NCI-H510A (cell line): ENCODE results near the gene KCNG1.

Source experiments
- DNase-seq: peaks from one replicate; lab custom pipeline; 2025; lab: John Stamatoyannopoulos, UW

Gene KCNG1

DNA sequence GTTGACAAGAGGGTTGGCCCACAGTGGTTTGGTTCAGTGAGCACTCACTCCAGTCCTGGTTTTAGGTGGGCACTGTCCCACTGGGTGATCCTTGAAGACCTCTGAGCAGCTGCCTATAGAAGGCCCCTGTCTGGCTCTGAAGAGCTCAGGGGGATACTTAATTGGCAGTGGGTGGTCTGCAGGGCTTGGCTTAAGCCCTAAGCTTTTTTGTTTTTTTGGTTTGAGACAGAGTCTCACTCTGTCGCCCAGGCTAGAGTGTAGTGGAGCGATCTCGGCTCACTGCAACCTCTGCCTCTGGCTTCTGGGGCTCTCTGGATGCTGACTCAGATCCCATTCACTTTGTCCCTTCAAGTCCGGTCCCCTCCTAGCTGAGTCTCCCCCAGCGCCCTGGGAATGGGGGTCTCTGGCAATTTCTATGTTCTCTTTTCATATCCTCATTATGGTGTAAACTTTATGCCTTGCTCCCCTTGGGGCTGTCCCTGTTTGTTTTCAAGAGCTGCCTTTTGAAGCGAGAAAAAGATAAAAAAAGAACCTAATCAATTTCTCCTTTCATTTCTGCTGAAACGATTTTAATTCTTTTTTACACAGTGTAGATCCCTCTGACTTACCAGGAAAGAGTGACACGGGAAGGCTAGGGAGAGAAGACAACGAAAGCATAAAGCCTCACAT lies 12.2 kb upstream of the KCNG1 start:
- DNase-seq = no peak

DNA sequence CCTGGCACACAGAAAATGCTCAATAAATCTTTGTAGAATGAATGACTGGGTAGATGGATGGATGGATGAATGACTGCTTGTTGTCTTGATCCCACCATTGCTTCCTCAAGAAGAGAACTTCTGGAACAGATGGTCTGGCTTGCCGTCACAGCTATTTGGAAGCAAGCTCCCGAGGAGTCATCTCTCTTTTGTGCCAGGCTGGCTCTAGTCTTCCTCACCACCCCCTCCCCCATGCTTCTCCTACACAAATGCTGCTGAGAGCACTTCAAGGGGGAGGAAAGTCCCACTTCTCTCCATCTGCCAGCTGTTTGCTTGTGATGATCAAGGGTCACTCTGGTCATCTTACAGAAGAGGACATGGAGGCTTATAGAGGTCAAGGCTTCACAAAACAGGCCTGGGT lies 11.6 kb upstream of the KCNG1 start:
- DNase-seq = no peak

DNA sequence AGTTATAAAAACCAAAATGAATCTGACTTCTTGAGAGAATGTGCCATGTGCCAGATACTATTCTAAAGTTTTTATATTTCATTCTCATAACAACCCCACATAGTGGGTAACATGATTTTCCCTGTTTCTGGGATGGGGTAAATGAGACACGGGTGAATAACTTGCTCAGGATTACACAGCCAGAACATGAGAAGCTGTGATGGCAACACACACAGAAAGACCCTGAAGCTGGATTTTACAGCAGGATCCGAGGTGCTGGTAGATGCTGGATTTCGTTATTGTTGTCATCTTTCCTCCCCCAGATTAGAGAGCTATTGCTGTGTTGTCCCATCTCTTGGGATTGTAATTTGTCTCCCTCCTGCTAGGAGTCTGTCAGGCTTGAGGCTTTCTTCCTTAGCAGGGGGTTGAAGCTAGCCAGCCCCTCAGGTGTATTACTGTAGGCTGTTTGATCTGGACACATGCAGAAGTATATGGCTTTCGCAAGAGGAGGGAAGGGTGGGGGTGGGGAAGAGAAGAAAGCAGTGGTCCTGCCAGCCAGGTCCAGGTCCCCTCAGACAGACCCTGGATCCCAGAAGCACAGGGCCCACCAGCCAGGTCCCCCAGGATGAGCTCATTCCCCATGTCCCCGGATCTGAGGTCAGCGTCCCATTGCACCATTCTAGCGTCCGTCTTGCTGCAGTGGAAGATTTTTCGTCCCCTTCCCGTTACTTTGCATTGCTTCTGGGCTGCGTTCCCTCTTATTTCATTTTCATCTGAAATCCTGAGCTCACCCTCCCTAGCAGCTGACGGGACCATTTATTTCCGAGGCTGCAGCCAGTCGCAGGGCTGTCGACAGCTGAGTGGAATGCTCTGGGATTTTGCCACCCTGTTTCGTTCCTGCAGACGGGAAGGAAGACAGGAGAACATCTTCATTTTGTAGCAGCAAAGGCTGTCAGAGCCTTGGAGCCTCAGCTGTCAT lies 7.3 kb upstream of the KCNG1 start:
- DNase-seq = no peak

DNA sequence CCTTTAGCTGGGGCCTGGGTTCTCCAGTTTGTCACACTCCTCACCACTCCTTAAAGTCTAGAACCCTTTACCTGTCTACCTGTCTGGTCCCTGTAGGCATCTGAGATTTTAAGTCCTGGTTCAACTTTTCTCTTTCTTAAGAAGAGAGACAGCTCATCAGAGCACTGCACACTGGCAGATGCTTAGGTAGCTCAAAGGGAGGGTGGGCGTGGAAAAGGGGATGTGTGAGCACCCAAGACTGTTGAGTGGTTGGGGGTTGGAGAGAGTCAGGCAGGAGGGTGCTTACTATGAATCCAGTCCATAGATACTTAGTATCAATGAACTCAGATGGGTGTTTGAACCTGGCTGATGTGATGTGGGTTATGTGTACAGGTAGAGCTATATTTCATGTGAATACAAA lies 6.6 kb upstream of the KCNG1 start:
- DNase-seq = no peak

DNA sequence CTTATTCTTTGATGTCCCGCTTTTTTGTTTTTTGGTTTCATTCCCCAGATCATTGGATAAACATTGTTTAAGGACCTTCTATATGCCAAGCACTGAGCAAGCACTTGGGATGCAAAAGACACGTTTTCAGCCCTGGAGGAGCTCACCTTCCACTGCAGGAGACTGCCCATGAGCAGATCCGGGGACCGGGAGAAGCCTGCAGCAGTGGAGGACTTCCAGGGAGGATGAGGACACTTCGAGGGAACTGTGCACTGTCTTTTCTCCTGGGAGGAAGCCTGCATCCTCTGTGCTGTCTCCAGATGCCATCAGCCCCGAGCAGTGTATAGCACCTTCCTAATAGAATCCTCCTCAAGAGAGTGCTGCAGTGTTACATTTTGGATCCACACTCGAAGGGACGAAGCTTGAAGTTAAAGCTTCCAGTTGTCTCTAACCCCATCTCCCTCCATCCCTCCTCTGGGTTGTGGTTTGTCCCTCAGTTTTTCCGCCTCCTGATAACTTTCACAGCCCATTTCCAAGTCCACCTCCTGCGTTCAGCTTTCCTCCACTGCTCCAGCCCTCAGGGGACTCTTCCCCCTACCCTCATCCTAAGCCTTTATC lies 5.8 kb upstream of the KCNG1 start:
- DNase-seq = no peak

DNA sequence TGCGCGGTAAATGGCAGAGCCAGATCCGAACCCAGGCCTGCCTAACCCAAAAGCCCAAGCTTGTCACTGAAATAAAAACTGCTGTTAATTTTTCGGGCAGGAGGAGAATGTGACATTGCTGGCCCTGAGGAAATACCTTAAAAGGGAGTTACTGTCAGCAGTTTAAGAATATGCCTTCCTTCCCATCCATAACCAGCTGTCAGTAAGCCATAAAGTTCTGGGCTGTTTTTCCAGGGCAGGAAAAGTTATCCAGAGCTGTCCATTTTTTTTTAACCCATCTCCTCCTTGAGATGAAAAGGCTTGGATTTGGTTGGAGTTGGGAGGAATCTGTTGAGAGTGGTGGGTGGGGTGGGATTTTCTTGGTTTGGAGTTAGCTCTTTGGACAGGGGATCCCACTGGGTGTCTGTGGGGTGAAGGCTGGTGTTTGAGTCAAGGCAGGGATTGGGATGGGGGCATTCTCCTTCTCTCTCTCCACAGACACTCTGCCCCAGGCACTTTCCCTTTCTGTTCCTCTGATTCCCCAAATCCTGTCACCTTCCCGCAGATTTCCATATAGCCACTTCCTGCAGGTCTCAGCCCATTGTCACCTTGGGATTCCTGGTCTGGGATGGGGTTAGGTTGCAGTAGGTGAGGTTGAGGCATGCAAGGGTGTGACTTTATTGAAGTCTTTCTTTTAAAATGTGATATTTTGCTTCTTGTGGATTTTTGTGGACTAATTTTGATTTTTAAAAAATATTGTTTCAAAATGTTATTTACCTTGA lies 4.3 kb upstream of the KCNG1 start:
- no peak for DNase-seq

DNA sequence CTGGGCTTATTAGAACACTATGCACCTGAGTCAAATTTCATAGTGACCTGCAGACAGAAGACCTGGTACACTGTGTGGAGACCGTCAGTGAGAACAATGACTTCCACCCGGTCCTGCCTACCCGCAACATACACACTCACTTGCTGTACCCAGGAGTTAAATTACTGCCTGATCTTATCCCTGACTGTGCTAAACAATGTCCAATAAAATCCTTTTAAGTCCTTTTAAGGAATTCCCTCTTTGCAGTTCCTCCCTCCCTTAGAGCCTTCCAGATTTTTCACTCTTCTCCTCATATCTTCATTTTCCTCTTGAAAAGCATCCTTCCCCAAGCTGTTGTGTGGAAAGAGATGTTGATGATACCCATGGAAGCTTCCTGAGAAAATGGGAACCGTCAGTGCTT lies 3.4 kb upstream of the KCNG1 start:
- DNase-seq = no peak

DNA sequence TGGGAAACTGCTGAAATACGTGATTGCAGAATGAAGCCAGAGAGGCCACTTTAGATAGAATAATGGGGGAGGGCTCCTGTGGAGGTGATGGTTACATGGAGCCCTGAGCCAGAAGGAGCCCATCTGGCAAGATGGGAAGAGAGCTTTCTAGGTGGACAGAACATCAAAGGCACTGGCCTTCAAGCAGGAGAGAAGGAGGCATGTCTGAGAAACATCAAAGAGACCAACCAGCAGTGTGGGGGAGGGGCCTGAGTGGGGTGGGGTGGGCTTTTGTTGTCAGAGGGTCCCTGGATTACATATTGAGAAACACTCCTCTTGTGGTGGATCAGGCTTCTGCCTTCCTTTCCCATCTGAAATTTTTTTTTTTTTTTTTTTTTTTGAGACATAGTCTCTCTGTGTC lies 1.9 kb upstream of the KCNG1 start:
- no peak for DNase-seq

DNA sequence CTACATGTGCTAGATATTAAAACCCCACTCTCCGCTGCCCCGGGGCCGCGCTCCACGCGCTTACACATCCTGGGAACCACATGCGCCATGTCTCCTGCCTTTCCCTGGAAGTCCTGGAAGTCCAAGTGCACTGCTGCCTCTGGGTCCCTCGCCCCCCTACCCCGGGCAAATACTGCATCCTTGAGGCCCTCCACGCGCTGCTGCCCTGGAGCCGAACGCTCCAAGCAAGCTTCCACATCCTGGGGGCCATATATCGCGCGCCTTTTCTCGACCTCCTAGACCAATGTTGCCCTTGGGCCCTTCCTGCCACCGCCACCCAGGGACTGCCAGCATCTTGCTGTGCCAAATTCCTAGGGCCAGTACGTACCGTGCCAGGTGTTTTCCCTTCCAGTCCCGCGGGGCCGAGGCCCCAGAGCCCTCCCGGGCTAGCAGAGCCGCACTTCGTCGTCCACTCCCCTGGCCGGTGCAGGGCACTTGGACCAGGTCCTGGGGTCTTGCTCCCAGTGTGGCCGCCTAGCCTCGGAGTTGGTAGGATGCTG lies 779 bp upstream of the KCNG1 start:
- DNase-seq = no peak

DNA sequence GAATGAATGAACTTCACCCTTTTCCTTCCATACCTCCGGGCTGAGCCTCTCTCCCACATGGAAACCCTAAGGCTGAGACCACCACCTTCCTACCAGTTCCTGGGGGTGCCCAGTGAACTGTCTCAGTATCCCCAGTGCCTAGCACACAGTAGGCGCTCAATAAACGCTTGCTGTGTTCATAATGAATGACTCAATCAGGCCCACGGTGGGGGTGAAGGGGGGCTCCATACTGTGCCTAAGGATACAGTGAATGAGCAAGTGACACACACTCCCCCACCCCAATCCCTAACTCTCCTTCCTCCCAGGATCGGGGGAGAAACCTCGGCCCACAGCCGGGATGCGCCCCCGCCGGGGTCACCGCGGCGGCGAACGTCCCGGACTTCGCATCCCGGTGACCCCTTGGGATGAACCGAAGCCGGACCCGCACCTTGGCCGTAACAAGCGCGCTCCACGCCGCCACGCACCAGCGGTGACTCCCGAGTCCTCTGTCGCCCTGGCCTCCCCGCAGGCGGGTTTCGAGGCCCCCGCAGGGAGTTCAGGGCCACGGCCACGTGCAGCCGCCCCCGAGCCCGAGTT lies 592 bp downstream of the KCNG1 start:
- DNase-seq = no peak

DNA sequence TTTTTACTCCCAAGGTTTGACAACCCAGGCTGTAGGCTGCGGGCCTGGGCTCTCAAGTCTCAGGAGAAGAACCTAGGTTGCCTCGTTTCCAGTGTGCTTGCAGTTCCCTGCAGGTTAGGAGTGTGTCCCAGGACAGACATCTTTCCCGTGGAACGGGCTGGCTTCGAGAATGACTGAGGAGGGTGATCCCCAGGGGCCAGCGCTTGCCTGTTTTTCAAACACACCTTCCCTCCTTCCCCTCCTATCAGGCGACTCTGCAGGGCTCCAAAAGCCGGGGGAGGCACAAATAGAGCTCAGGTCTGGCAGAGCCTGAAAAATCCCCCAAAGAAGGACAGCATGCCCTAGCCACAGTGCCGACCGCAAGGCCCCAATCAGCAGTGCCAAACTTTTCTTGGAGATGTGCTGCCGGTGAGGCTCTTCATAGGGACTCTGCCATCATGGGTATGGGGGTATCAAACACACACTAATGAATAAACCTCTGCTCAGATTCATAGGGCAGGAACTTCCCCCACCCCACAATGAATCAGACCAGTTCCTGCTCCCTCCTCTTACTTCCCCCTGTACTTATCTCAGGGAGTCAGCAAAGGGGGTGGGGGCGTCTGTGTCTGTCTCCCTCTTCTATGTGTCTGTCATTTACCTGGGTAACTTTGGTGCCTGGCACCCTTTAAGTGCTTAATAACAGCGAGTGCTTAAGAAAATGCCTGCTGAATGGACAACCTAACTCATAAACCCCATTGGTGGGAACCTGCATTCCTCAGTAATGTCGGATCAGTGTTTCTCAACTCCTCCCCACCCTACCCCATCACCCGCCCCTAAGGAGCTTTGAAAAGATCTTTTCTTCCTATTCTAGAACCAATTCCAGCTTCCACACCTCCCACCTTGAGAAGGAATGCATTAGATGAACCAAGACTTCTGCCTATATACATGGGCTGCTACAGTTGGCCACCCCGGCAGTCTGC lies 1.6 kb downstream of the KCNG1 start:
- no peak for DNase-seq

DNA sequence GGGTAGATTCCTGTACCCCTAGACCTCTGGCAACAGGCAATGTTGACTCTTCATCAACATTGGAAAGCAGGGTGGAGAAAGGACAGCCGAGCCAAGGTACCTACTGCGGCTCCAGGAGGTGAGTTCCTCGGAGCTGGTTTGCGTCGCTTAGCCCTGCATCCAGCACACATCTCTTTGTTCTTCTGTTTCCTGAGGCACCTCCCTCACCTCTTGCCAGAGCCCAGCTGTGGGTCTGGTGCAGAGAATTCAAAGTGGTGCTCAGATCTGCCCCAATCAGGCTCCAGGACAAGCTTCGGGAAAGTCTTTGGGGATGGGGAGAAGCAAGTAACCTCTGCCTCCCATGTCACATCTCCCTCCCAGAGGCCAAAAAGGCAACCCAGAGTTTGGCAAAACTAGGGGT lies 2.2 kb downstream of the KCNG1 start:
- no peak for DNase-seq

DNA sequence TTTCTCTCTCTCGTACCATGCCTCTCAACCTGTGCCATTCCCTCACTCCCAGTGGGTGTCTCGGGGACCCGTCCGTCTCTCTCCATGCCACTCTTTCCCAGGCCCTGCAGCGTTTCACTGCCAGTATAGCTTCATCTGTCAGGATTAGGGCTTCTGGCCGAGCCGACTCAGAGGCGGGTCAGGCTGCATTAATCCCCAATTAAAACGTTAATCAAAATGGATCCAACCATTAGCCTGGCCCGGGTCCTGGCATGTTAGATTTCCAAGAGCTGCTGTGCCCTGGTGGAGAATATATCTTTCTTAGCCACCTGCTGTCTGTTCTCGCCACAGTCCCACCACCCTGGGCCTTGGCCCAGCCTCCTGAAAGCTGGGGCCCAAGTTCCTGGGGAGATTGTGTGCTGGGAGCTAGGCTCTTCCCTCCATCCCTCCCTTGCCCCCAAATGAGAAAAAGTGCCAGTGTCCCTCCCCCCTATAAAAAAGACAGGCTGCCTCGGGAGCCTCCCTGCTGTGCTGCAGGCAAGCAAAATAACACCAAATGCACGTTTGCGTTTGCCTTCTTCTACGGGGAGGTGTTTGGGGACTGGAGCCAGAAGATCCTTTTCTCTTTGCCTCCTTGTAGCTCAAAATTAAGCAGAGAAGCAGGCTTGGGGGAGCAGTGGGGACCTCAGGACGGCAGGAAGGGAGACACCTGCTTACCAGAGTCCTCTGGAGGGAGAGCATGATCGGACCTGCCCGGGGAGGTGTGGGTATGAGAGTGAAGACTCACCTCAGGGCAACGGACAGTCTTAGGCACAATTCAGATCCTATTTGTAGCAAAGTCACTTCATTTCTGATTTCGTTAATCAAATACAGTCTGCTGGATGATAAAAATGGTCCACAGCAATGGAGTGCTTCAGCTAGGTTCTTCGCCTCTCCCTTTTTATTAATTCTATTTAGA lies 3.0 kb downstream of the KCNG1 start:
- DNase-seq = no peak

DNA sequence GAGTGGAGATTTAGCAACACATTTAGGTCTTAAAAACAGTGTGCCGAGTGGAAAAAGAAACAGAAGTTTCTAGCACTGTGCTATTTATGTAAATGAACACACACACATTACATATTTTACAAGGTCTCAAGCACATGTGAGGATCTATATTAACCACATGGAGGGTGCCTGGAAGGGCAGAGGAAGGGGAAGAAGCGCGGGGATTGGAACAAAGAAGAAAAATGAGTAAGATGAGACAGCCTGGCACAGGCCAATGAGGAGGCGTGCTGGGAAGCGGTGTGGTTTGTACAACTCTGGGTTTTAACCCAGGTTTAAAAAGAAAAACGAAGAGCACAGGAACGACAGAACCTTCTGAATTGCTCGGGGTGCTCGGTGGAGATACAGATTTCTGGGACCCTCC lies 5.7 kb downstream of the KCNG1 start:
- DNase-seq = no peak

DNA sequence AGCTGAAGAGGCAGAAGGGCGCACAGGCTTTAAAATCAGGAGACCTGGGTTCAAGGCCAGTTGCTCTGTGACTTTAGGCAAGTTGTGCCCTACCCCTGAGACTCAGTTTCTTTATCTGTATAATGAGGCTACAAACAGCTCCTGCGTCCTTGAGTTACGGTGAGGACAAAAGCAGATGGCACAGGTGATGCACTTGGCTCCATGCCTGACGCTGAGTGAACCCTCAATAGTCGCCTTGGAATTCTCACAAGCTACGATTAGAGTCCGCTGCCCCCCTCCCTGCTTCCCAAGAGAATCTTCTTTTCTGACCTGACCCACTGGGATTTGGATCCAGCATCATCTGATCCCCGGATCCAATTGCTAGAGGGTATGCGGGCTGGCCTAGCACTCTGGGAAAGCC lies 6.4 kb downstream of the KCNG1 start:
- DNase-seq = no peak

DNA sequence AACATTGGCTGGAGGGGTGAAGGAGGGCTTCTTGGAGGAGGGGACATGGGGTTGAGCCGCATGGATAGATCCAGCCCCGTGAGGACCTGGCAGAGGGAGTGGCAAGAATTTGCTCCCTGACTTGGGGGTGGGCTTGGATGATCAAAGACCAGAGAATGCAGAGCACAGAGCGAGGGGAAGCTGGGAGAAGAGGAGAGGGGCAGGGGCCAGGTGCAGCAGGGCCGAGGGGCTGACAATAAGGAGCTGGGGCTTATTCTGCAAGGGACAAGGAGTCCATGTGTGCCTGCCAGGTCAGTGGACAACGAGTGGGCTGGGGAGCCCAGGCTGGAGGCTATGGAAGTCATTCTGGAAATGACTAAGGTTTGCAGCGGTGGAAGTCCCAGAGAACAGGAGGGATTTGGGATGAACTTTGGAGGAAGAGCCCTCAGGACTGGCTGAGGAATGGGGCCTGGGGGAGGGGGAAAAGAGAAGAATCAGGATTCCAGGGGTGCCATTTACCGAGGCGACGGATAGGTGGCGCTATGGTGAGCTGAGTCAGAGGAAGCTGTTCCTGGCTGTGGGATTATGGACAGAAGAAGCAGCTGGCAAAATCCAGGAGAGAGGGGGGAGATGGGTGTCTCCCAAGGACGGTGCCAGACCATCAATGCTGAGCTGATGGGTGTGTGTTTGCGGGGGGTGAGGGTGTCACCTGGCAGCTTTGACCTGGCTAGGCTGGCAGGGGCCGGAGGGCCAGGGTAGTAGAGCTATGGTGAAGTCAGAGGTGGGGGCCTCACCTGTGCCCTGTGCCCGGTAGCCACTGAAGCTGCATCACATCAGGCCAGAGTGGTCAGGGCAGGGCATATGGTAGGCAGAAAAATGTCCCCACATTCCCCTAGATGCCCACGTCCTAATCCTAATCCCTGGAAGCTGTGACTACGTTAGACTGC lies 7.8 kb downstream of the KCNG1 start:
- no peak for DNase-seq

DNA sequence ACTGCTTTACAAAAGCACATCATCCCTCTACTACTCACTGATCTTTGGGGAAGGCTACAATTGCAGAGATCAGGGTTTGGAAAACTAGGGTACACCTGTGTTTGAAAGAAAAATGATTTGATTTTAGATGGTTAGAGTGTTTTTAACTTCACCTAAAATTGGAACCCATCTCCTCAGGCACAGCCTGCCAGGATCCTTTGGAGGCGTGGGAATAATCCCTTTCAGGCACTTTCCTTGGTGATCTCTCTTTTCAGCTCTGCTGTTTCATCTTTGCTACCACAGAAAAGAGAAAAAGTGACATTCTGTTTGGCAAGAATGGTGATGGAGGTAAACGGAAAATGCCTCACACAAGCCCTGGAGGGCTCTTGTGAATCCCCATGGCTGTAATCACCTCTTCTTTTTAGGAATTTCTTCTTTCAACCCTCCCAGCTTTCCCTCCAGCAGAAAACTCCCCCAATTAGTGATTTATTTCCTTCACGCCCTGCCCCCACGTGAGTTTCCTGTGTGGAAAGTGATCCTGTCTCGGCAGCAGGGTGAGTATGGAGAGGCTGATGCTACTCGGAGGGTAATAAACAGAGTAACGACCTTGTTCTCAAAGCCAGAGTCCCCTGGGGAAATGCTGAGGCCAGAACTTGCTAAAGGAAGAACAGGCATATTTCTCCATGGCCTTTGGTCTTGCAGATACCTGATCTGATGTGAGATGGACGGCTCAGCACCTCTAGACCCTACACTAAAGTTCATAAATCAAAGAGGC lies 9.2 kb downstream of the KCNG1 start:
- DNase-seq = no peak

DNA sequence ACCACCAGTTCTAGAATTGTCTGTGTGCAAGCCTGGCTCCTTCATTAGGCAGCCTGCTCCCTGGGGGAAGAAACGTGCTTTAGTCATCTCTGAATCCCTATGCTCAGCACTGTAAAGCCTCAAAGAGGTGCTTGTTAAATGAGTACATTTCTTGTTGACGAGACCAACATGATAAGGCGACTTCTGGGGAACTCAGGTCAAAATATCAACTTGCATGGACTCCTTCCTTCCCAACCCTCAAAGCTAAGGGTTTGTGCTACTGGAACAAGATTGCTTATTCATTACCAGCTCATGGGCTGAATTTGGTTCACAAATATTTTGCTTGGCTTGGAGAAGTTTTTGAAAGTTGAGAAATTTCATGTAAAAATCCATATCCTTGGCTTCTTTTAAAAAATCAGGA lies 10.6 kb downstream of the KCNG1 start:
- no peak for DNase-seq
